ENCODE data around the gene LACTB.

LACTB gene

GRCh38 chr15:63178034-63178433, 56.4 kb downstream of the LACTB start:
- no peaks in the 10 kb centered on the region for H3K9me3 ChIP-seq (ENCODE audit: control insufficient read depth, insufficient read depth, low read depth, low read length)
- no peak overlapping the region for H3K9ac ChIP-seq (ENCODE audit: low read length)
- H3K4me1 ChIP-seq (ENCODE audit: control insufficient read depth, insufficient read depth, low read length) = peaks cover 4% of the 10 kb centered on the region
- H3K27ac ChIP-seq (ENCODE audit: low read depth, low read length) = no peak overlapping the region
- H3K27me3 ChIP-seq (ENCODE audit: control insufficient read depth, insufficient read depth, low read length) = no peaks in the 10 kb centered on the region
- H3K4me3 ChIP-seq (ENCODE audit: low read depth, low read length) = no peak overlapping the region
- H3K36me3 ChIP-seq (ENCODE audit: control insufficient read depth, insufficient read depth, low read length) = no peaks in the 10 kb centered on the region

DNA sequence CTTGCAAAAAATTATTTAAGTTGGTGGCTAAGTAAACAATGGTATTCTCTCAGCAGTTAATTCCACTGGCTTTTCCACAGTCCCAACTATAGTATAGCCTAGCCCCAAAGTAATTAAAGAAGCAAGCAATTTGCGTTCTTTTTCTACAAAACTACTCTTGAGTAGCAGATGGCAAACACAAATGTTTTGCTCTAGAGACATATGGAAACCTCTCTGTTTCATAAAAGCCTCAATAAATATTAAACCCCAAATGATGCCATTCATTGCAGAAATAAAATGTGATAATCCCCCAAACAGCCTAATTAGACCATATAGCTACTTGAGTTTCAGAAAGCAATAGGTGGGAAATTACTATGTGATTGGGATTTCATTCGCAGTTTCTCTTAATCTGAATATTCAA, 59.1 kb downstream of the LACTB start:
- H3K4me3 ChIP-seq (ENCODE audit: low read depth, low read length) = no peak overlapping the region
- H3K36me3 ChIP-seq (ENCODE audit: control insufficient read depth, insufficient read depth, low read length) = no peaks in the 10 kb centered on the region
- H3K9ac ChIP-seq (ENCODE audit: low read length) = no peak overlapping the region
- H3K27me3 ChIP-seq (ENCODE audit: control insufficient read depth, insufficient read depth, low read length) = no peaks in the 10 kb centered on the region
- H3K4me1 ChIP-seq (ENCODE audit: control insufficient read depth, insufficient read depth, low read length) = no peaks in the 10 kb centered on the region
- no peaks in the 10 kb centered on the region for H3K9me3 ChIP-seq (ENCODE audit: control insufficient read depth, insufficient read depth, low read depth, low read length)
- no peak overlapping the region for H3K27ac ChIP-seq (ENCODE audit: low read depth, low read length)

DNA sequence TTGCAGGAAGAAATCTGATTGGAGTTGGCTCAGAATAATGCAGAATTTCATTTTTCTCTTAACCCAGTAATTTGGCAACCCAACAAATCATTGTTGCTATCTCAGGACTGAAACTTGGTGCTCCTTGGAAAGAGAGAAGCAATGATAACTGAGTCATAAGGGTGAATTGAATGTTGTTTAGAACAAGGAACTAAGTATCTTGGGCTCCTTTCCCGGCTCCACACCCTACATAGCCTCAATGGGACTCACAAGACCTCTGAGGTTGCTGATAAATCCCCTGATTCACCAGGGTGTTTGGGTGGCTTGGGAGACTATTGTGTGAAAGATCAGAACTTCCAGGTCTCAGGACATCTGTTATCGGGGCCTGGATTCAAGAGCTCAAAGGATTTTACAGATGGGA, 60.0 kb downstream of the LACTB start:
- Histone ChIP-seq H3K9ac (ENCODE audit: low read length) (no peak overlapping the region), H3K9me3 (ENCODE audit: control insufficient read depth, insufficient read depth, low read depth, low read length) (no peaks in the 10 kb centered on the region), H3K4me1 (ENCODE audit: control insufficient read depth, insufficient read depth, low read length) (no peaks in the 10 kb centered on the region), H3K27me3 (ENCODE audit: control insufficient read depth, insufficient read depth, low read length) (no peaks in the 10 kb centered on the region), H3K36me3 (ENCODE audit: control insufficient read depth, insufficient read depth, low read length) (no peaks in the 10 kb centered on the region), H3K27ac (ENCODE audit: low read depth, low read length) (no peak overlapping the region), H3K4me3 (ENCODE audit: low read depth, low read length) (no peak overlapping the region)

GRCh38 chr15:63185206-63185605, 63.5 kb downstream of the LACTB start:
- no peak overlapping the region for H3K4me3 ChIP-seq (ENCODE audit: low read depth, low read length)
- H3K9me3 ChIP-seq (ENCODE audit: control insufficient read depth, insufficient read depth, low read depth, low read length) = no peaks in the 10 kb centered on the region
- no peak overlapping the region for H3K9ac ChIP-seq (ENCODE audit: low read length)
- H3K27me3 ChIP-seq (ENCODE audit: control insufficient read depth, insufficient read depth, low read length) = no peaks in the 10 kb centered on the region
- H3K36me3 ChIP-seq (ENCODE audit: control insufficient read depth, insufficient read depth, low read length) = no peaks in the 10 kb centered on the region
- no peak overlapping the region for H3K27ac ChIP-seq (ENCODE audit: low read depth, low read length)
- H3K4me1 ChIP-seq (ENCODE audit: control insufficient read depth, insufficient read depth, low read length) = peaks cover 2% of the 10 kb centered on the region

- H3K9me3 ChIP-seq (ENCODE audit: control insufficient read depth, insufficient read depth, low read depth, low read length) = no peaks in the 10 kb centered on the region
- H3K36me3 ChIP-seq (ENCODE audit: control insufficient read depth, insufficient read depth, low read length) = no peaks in the 10 kb centered on the region
- peaks cover 10% of the 10 kb centered on the region for H3K4me1 ChIP-seq (ENCODE audit: control insufficient read depth, insufficient read depth, low read length)
- H3K4me3 ChIP-seq (ENCODE audit: low read depth, low read length) = no peak overlapping the region
- no peak overlapping the region for H3K27ac ChIP-seq (ENCODE audit: low read depth, low read length)
- no peak overlapping the region for H3K9ac ChIP-seq (ENCODE audit: low read length)
- no peaks in the 10 kb centered on the region for H3K27me3 ChIP-seq (ENCODE audit: control insufficient read depth, insufficient read depth, low read length)
Observed at GRCh38 chr15:63186065-63186464, 64.4 kb downstream of the LACTB start.

DNA sequence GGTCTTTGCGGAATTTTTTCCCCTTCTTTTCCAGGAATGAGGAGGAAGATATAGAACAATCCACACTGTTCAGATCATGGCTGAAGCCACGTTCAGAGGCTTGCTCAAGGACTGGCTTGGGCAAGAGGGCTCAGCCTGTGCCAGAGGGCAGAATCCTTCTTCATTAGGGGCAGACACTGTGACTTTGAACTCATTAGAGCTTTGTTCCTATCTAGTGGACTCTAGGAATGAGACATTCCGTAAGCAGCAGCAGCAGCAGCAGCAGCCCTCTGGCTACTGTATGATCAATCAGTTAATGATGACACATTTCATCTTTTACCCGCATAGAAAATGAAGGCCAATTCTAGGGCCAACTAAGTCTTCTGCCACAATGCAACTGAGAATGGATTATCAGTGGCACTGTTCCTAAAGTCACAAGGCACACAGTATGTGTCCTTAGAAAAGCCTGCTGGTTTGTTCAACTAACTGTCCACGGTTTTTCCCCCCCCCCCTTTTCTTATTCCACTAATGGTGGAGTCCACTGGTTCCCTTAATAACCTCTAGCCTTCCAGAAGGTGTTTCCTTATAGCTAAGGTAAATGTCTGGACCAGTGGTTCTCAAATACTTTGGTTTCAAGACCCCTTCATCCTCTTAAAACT, 66.0 kb downstream of the LACTB start:
- no peaks in the 10 kb centered on the region for H3K27me3 ChIP-seq (ENCODE audit: control insufficient read depth, insufficient read depth, low read length)
- no peaks in the 10 kb centered on the region for H3K36me3 ChIP-seq (ENCODE audit: control insufficient read depth, insufficient read depth, low read length)
- no peak overlapping the region for H3K9ac ChIP-seq (ENCODE audit: low read length)
- no peaks in the 10 kb centered on the region for H3K9me3 ChIP-seq (ENCODE audit: control insufficient read depth, insufficient read depth, low read depth, low read length)
- no peak overlapping the region for H3K27ac ChIP-seq (ENCODE audit: low read depth, low read length)
- H3K4me3 ChIP-seq (ENCODE audit: low read depth, low read length) = no peak overlapping the region
- H3K4me1 ChIP-seq (ENCODE audit: control insufficient read depth, insufficient read depth, low read length) = peaks cover 16% of the 10 kb centered on the region

- Histone ChIP-seq H3K27me3 (ENCODE audit: control insufficient read depth, insufficient read depth, low read length) (no peaks in the 10 kb centered on the region), H3K27ac (ENCODE audit: low read depth, low read length) (0 out of 2 replicates have a peak overlapping the region, but pooled peaks have one; percentile 3), H3K36me3 (ENCODE audit: control insufficient read depth, insufficient read depth, low read length) (no peaks in the 10 kb centered on the region), H3K4me3 (ENCODE audit: low read depth, low read length) (peak overlapping the region; percentile 75), H3K9ac (ENCODE audit: low read length) (peak overlapping the region; percentile 45), H3K9me3 (ENCODE audit: control insufficient read depth, insufficient read depth, low read depth, low read length) (no peaks in the 10 kb centered on the region), H3K4me1 (ENCODE audit: control insufficient read depth, insufficient read depth, low read length) (peaks cover 16% of the 10 kb centered on the region)
Observed at GRCh38 chr15:63188247-63188925, 66.7 kb downstream of the LACTB start.

DNA sequence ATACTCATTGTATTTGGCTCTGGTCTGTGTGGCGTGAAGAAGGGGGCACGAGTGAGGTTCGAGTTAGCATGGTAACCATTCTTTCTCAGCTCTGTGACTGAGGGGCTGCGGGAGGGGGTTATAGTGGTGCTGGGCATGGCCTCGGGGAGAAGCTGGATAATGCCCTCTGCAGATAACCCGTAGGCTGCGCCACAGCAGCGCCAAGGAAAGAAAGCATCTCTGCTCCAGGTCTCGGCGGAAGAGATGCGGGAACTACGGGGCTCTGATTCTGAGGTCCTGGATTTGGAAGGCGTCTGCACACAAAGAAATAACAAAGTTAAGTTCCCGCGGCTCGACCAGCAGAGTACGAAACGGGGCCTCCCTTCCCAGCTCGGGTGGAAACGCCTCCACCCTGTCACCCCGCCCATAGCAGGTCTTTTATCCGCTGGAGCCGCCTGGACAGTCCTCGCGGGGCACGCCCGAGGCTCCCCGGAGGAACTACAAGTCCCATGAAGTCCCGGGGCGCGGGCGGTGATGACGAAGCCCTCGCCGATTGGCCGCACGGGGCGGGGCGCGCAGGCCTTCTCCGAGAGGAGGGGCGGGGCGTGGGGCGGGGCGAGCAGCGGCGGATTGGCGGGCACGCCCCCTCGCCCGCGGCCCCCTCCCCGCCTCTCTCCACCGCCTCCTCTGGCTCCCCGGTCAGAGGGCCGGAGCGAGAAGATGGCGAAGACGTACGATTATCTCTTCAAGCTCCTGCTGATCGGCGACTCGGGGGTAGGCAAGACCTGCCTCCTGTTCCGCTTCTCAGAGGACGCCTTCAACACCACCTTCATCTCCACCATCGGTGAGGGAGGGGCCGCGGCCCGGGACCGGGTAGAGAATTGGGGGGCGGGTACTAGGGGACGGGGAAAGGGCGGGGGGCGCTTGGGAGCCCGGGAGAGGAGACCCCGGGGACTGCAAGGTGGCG, 67.5 kb downstream of the LACTB start, which contains the start of gene RAB8B:
TSS of gene RAB8B (plus strand) at position 681 of the 946 bp plus-strand sequence. CDS start at position 700, 19 bp downstream.
- peaks cover 22% of the 10 kb centered on the region for H3K4me1 ChIP-seq (ENCODE audit: control insufficient read depth, insufficient read depth, low read length)

DNA sequence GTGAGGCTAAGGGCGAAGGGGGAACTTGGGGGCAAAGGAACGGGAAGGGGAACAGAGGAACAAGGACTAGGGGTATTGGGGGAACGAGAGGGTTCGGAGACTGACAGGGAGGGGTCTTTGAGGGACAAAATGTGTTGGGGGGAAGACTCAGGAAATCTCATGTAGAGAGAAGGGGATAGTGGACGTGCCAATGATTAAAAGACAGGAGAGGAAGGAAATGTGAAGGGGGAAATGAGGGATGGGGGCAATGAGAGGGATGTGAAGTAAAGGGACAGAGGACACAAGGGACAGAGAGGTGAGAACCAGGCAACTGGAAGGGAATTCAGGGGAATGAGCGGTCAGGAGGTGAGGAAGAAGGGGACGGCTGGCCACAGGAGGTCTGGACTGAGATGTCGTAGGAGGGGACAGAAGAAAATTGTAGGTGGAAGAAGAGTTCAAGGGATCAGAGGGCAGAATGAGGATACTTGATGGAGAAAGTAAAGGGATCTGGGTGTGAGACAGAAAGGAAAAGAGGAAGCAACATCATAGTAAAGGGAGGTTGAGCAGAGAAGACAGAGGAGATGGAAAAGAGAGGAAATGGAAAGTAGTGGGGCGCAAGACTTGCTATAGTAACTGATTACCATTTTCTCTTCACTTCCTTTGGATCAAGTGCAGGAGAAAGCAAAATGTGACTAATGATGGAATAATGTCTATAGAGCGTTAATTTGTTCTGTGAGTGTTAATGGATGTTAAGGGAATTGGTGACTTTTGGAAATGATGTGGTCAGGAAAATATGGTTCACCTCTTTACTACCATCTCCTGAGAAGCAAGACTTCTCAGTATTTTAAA, 68.5 kb downstream of the LACTB start:
- H3K9ac ChIP-seq (ENCODE audit: low read length) = peak overlapping the region; percentile 73
- H3K27me3 ChIP-seq (ENCODE audit: control insufficient read depth, insufficient read depth, low read length) = no peaks in the 10 kb centered on the region
- peak overlapping the region; percentile 89 for H3K4me3 ChIP-seq (ENCODE audit: low read depth, low read length)
- no peaks in the 10 kb centered on the region for H3K9me3 ChIP-seq (ENCODE audit: control insufficient read depth, insufficient read depth, low read depth, low read length)
- no peaks in the 10 kb centered on the region for H3K36me3 ChIP-seq (ENCODE audit: control insufficient read depth, insufficient read depth, low read length)
- H3K27ac ChIP-seq (ENCODE audit: low read depth, low read length) = no peak overlapping the region
- peaks cover 23% of the 10 kb centered on the region for H3K4me1 ChIP-seq (ENCODE audit: control insufficient read depth, insufficient read depth, low read length)

More for the DNA sequence above, 67.5 kb downstream of the LACTB start, which contains the start of gene RAB8B:
- Histone ChIP-seq H3K4me3 (ENCODE audit: low read depth, low read length) (peak within 1 kb of the TSS; percentile 89), H3K9me3 (ENCODE audit: control insufficient read depth, insufficient read depth, low read depth, low read length) (no peaks in the 10 kb centered on the region), H3K9ac (ENCODE audit: low read length) (peak within 1 kb of the TSS; percentile 73), H3K36me3 (ENCODE audit: control insufficient read depth, insufficient read depth, low read length) (no peaks in the 10 kb centered on the region), H3K27me3 (ENCODE audit: control insufficient read depth, insufficient read depth, low read length) (no peaks in the 10 kb centered on the region), H3K27ac (ENCODE audit: low read depth, low read length) (0 out of 2 replicates have a peak within 1 kb of the TSS, but pooled peaks have one; percentile 3)

All from HUES6 (cell line).